IMR-90 (cell line): Measurements from ENCODE around the gene POGK. TPM values are rescaled to one million over a fixed set of nuclear protein-coding genes. Genes with fewer than 3 reads are reported as not detected.

Source experiments
- ATAC-seq: fragments of 200-7000 bp; cut with Tn5 transposase; 2 replicates; pipeline ENCODE4 v1.9.1; 2020; ENCODE audit warnings: low read depth, mild to moderate bottlenecking, moderate library complexity
- BruUV-seq: library from RNA; stranded (reverse); fragments of 400-500 nt; replicated peaks from 2 replicates; lab custom pipeline; 2021; lab: Mats Ljungman, UMichigan
- CTCF ChIA-PET: fragments of 300-600 bp; formaldehyde crosslinking; extraction: SDS; loops from one replicate; lab custom pipeline; 2021; ENCODE audit warnings: antibody characterized with exemption; lab: Yijun Ruan, JAX
- POLR2A ChIA-PET: fragments of 300-600 bp; sonication (Branson Sonifier 250); formaldehyde crosslinking; loops from one replicate; lab custom pipeline; 2022; ENCODE audit warnings: antibody characterized with exemption; ENCODE audit not compliant: unreplicated experiment; lab: Charles Lee
- DNase-seq: peaks from one replicate; pipeline ENCODE4 v3.0.0; 2013
- H2AFZ ChIP-seq: replicated peaks from 2 replicates; pipeline ENCODE3; 2013; ENCODE audit warnings: low read length, mild to moderate bottlenecking; ENCODE audit not compliant: poor library complexity
- H2AK5ac ChIP-seq: 2 replicates; pipeline ENCODE4 v1.6.1; 2013; ENCODE audit warnings: low read depth, low read length, inconsistent platforms
- H2AK9ac ChIP-seq: replicated peaks from 2 replicates; pipeline ENCODE3; 2013; ENCODE audit warnings: mild to moderate bottlenecking, low read depth, low read length, moderate library complexity; ENCODE audit not compliant: poor library complexity
- H2BK120ac ChIP-seq: 2 replicates; pipeline ENCODE4 v1.6.1; 2013; ENCODE audit warnings: low read depth, low read length, inconsistent platforms
- H2BK15ac ChIP-seq: 3 replicates; pipeline ENCODE4 v1.6.1; 2013; ENCODE audit warnings: low read depth, low read length, inconsistent platforms
- H2BK20ac ChIP-seq: 2 replicates; pipeline ENCODE4 v1.6.1; 2013; ENCODE audit warnings: low read depth, mild to moderate bottlenecking, inconsistent platforms, low read length, moderate library complexity
- H2BK5ac ChIP-seq: 2 replicates; pipeline ENCODE4 v1.6.1; 2013; ENCODE audit warnings: mild to moderate bottlenecking, low read depth, low read length, inconsistent platforms; ENCODE audit not compliant: poor library complexity, severe bottlenecking
- H3K14ac ChIP-seq: replicated peaks from 2 replicates; pipeline ENCODE4 v1.6.1; 2013; ENCODE audit warnings: low read depth, low read length, inconsistent platforms
- H3K18ac ChIP-seq: 2 replicates; pipeline ENCODE4 v1.6.1; 2013; ENCODE audit warnings: low read depth, low read length, control low read depth
- H3K23ac ChIP-seq: 2 replicates; pipeline ENCODE4 v1.6.1; 2013; ENCODE audit warnings: low read depth, low read length, inconsistent platforms
- H3K27ac ChIP-seq: 2 replicates; pipeline ENCODE4 v1.5.1; 2013; ENCODE audit warnings: mild to moderate bottlenecking, control low read depth, low read length; ENCODE audit not compliant: insufficient read depth
- H3K27me3 ChIP-seq: 2 replicates; pipeline ENCODE4 v1.6.1; 2013; ENCODE audit warnings: low read length; ENCODE audit not compliant: control insufficient read depth, insufficient read depth
- H3K36me3 ChIP-seq: 2 replicates; pipeline ENCODE4 v1.6.1; 2013; ENCODE audit warnings: low read length, mixed read lengths; ENCODE audit not compliant: control insufficient read depth, insufficient read depth
- H3K4ac ChIP-seq: 2 replicates; pipeline ENCODE4 v1.6.1; 2013; ENCODE audit warnings: low read depth, low read length, inconsistent platforms
- H3K4me1 ChIP-seq: 2 replicates; pipeline ENCODE4 v1.6.1; 2013; ENCODE audit warnings: low read length, mixed read lengths; ENCODE audit not compliant: control insufficient read depth, insufficient read depth
- H3K4me2 ChIP-seq: 2 replicates; pipeline ENCODE4 v1.6.1; 2013; ENCODE audit warnings: low read depth, mild to moderate bottlenecking, control low read depth, low read length, moderate library complexity
- H3K4me3 ChIP-seq: 2 replicates; pipeline ENCODE4 v1.5.1; 2013; ENCODE audit warnings: low read depth, mild to moderate bottlenecking, control low read depth, low read length, moderate library complexity; ENCODE audit not compliant: insufficient read depth
- H3K56ac ChIP-seq: 2 replicates; pipeline ENCODE4 v1.6.1; 2013; ENCODE audit warnings: low read length, inconsistent platforms; ENCODE audit not compliant: insufficient read depth; ENCODE audit errors: extremely low read depth
- H3K79me1 ChIP-seq, 2 experiments: 2 replicates each; pipeline ENCODE4 v1.6.1; 2013; ENCODE audit warnings: low read length in 2 of 2, inconsistent platforms in 1 of 2, low read depth in 1 of 2
- H3K9ac ChIP-seq: 2 replicates; pipeline ENCODE4 v1.6.1; 2013; ENCODE audit warnings: low read depth, low read length, control low read depth
- H3K9me1 ChIP-seq: 2 replicates; pipeline ENCODE4 v1.6.1; 2013; ENCODE audit warnings: low read length, inconsistent platforms; ENCODE audit not compliant: insufficient read depth
- H3K9me3 ChIP-seq: 2 replicates; pipeline ENCODE4 v1.6.1; 2013; ENCODE audit warnings: low read length; ENCODE audit not compliant: control insufficient read depth, insufficient read depth
- H4K20me1 ChIP-seq: 2 replicates; pipeline ENCODE4 v1.6.1; 2013; ENCODE audit warnings: low read length, inconsistent platforms; ENCODE audit not compliant: insufficient read depth
- H4K5ac ChIP-seq: 2 replicates; pipeline ENCODE4 v1.6.1; 2013; ENCODE audit warnings: mild to moderate bottlenecking, low read depth, low read length, control low read depth
- H4K8ac ChIP-seq, 2 experiments: 2 replicates each; pipeline ENCODE4 v1.6.1; 2013; ENCODE audit warnings: low read depth in 2 of 2, low read length in 2 of 2, control low read depth in 1 of 2, inconsistent platforms in 1 of 2
- H4K91ac ChIP-seq: 2 replicates; pipeline ENCODE4 v1.6.1; 2013; ENCODE audit warnings: low read depth, low read length, inconsistent platforms; ENCODE audit not compliant: insufficient read depth
- CEBPB ChIP-seq: IDR thresholded peaks from 2 replicates; pipeline ENCODE4 v1.6.1; 2012; ENCODE audit warnings: low read depth, low read length, improper control_type of control experiment
- CTCF ChIP-seq: conservative IDR thresholded peaks from 2 replicates; pipeline ENCODE4 v1.5.1; 2012; ENCODE audit warnings: mild to moderate bottlenecking, low read depth, low read length, improper control_type of control experiment
- ELK1 ChIP-seq: fragments of 150-350 bp; IDR thresholded peaks from 2 replicates; pipeline ENCODE4 v1.6.1; 2016; ENCODE audit warnings: low read depth, mild to moderate bottlenecking, low read length, moderate library complexity, borderline replicate concordance
- FOS ChIP-seq: fragments of 150-350 bp; IDR thresholded peaks from 2 replicates; pipeline ENCODE4 v1.6.1; 2016; ENCODE audit warnings: low read depth, low read length
- MAZ ChIP-seq: IDR thresholded peaks from 2 replicates; pipeline ENCODE4 v1.6.1; 2012; ENCODE audit warnings: low read depth, mild to moderate bottlenecking, low read length, improper control_type of control experiment, moderate library complexity, borderline replicate concordance
- POLR2A ChIP-seq: IDR thresholded peaks from 2 replicates; pipeline ENCODE4 v1.6.1; 2012; ENCODE audit warnings: mild to moderate bottlenecking, low read depth, low read length
- RCOR1 ChIP-seq: IDR thresholded peaks from 2 replicates; pipeline ENCODE4 v1.6.1; 2012; ENCODE audit warnings: mild to moderate bottlenecking, low read length, improper control_type of control experiment; ENCODE audit not compliant: insufficient replicate concordance
- RFX5 ChIP-seq: IDR thresholded peaks from 2 replicates; pipeline ENCODE4 v1.8.0; 2012; ENCODE audit warnings: low read depth, mild to moderate bottlenecking, low read length, moderate library complexity
- SMC3 ChIP-seq: fragments of 150-350 bp; IDR thresholded peaks from 2 replicates; pipeline ENCODE4 v1.6.1; 2016; ENCODE audit warnings: low read depth, mild to moderate bottlenecking, antibody characterized with exemption, low read length, moderate library complexity
- WGBS, 2 experiments: methylation state at CpG; one replicate each; pipeline versions ENCODE4 v1.1.5 to v1.1.7; 2013; ENCODE audit warnings: missing lambda C conversion rate in 2 of 2; ENCODE audit not compliant: insufficient read length in 1 of 2; ENCODE audit errors: extremely low coverage in 2 of 2; 5-methylcytosine and 5-hydroxymethylcytosine counted together
- dilution Hi-C: fragments of 300-500 bp; cut with HindIII; formaldehyde crosslinking; loops from one replicate; pipeline ENCODE4 v1.14.3; 2018; ENCODE audit warnings: low sequenced_read_pairs; ENCODE audit not compliant: unreplicated experiment
- in situ Hi-C: fragments of 300-500 bp; cut with MboI; formaldehyde crosslinking; loops from 3 replicates; pipeline ENCODE4 v1.14.3; 2019; ENCODE audit warnings: low sequenced_read_pairs, inconsistent platforms, mixed read lengths
- intact Hi-C: fragments of 100-400 bp; cut with micrococcal nuclease; formaldehyde crosslinking; loops from 2 replicates; pipeline ENCODE4 v1.10.0; 2022
- polyA plus RNA-seq, 3 experiments: library from polyadenylated mRNA; depleted of rRNA; stranded (reverse); fragments of >200 nt; gene quantifications; 2 replicates each; pipeline ENCODE4 v1.2.3, GENCODE V29; 2012; ENCODE audit warnings: low replicate concordance in 1 of 3
- total RNA-seq: library from RNA; depleted of rRNA; stranded (reverse); fragments of >200 nt; gene quantifications from 2 replicates; pipeline ENCODE4 v1.2.3, GENCODE V29; 2012

Gene POGK
- total and polyA plus RNA-seq, 2 of the 4 experiments (the other 2 are of a cell fraction), result 11.3 to 25.6 TPM

GRCh38 chr1:166902279-166902678, 63.0 kb downstream of the POGK start:
- no peak overlapping the region for H2AK9ac ChIP-seq
- no peak overlapping the region for H3K56ac ChIP-seq
- no CpG with 5 or more reads among the region's 1 CpG for WGBS, 2 experiments
- no peak overlapping the region for H4K8ac ChIP-seq
- TF ChIP-seq RFX5, result no peak
- no peak for TF ChIP-seq RCOR1
- TF ChIP-seq MAZ, result no peak
- no peak for TF ChIP-seq SMC3
- no peak for TF ChIP-seq FOS
- TF ChIP-seq CTCF, result no peak
- TF ChIP-seq POLR2A, result no peak
- TF ChIP-seq ELK1, result no peak
- TF ChIP-seq CEBPB, result no peak; the same call in 1 of the 2 replicates
- no peak overlapping the region for H2BK20ac ChIP-seq
- no peak overlapping the region for H2BK15ac ChIP-seq
- no peak overlapping the region for H3K14ac ChIP-seq
- H3K18ac ChIP-seq, result no peak overlapping the region
- no peaks in the 10 kb centered on the region for H4K20me1 ChIP-seq
- no peak overlapping the region for H2AFZ ChIP-seq
- no peak overlapping the region for H3K9ac ChIP-seq
- H4K91ac ChIP-seq, result no peak overlapping the region
- ChIA-PET POLR2A (no interaction called here), CTCF (interaction anchor here (0.9 to 1.9 kb wide), 2 partner anchors 8 to 26 kb away, joined by 3 to 9 read pairs; partner anchors contain the start of gene TADA1)
- no peak overlapping the region for H2AK5ac ChIP-seq
- H3K36me3 ChIP-seq, result no peaks in the 10 kb centered on the region
- no peak overlapping the region for H4K5ac ChIP-seq
- H2BK120ac ChIP-seq, result no peak overlapping the region
- in situ Hi-C loops (no loop called here), intact Hi-C loops (loop anchor here (10.0 kb wide), 1 partner anchor 633 kb away; no protein-coding TSS in a partner anchor), dilution Hi-C loops (no loop called here)
- no peak overlapping the region for H3K27ac ChIP-seq
- no TSS peak for BruUV-seq
- peak; percentile 53; the same call in 1 of the 2 replicates for ATAC-seq
- no peaks in the 10 kb centered on the region; the same call in 1 of the 2 replicates for H3K9me3 ChIP-seq
- H3K4me3 ChIP-seq, result no peak overlapping the region
- no peaks in the 10 kb centered on the region for H3K9me1 ChIP-seq
- H3K4me1 ChIP-seq, result peaks cover 3% of the 10 kb centered on the region; the same call in 1 of the 2 replicates
- no peak overlapping the region for H3K23ac ChIP-seq
- no peaks in the 10 kb centered on the region for H3K27me3 ChIP-seq
- no peak overlapping the region for H3K4ac ChIP-seq
- DNase-seq, result peak; percentile 38
- no peaks in the 10 kb centered on the region for H3K79me1 ChIP-seq
- no peak overlapping the region for H2BK5ac ChIP-seq
- H3K4me2 ChIP-seq, result no peak overlapping the region
